ENCODE results near the gene MIB1.

The MIB1 gene

GRCh38 chr18:21743166-21743832, 2.7 kb downstream of the MIB1 start:
- no peak for TF ChIP-seq ZFX (IDR thresholded peaks at IDR 0.05; ENCODE audit: borderline replicate concordance)
- TF ChIP-seq CTCF (IDR thresholded peaks at IDR 0.05), result no peak
- no peak overlapping the region for H3K27ac ChIP-seq

GRCh38 chr18:21745231-21745630, 4.6 kb downstream of the MIB1 start:
- TF ChIP-seq ZFX (IDR thresholded peaks at IDR 0.05; ENCODE audit: borderline replicate concordance) (no peak), CTCF (IDR thresholded peaks at IDR 0.05) (no peak)
- no peak overlapping the region for H3K27ac ChIP-seq

- TF ChIP-seq CTCF (IDR thresholded peaks at IDR 0.05), result no peak
- no peak overlapping the region for H3K27ac ChIP-seq
Observed at GRCh38 chr18:21747268-21747667, 6.7 kb downstream of the MIB1 start.

- no peak for TF ChIP-seq CTCF (IDR thresholded peaks at IDR 0.05)
- no peak for TF ChIP-seq ZFX (IDR thresholded peaks at IDR 0.05; ENCODE audit: borderline replicate concordance)
- H3K27ac ChIP-seq, result no peak overlapping the region
Observed at GRCh38 chr18:21747764-21748693, 7.4 kb downstream of the MIB1 start.

- TF ChIP-seq ZFX (IDR thresholded peaks at IDR 0.05; ENCODE audit: borderline replicate concordance) (no peak), CTCF (IDR thresholded peaks at IDR 0.05) (no peak)
- H3K27ac ChIP-seq, result no peak overlapping the region
Observed at GRCh38 chr18:21757833-21758232, 17.2 kb downstream of the MIB1 start.

GRCh38 chr18:21759836-21760235, 19.2 kb downstream of the MIB1 start:
- H3K27ac ChIP-seq, result no peak overlapping the region
- TF ChIP-seq ZFX (IDR thresholded peaks at IDR 0.05; ENCODE audit: borderline replicate concordance) (no peak), CTCF (IDR thresholded peaks at IDR 0.05) (no peak)

GRCh38 chr18:21760321-21760720, 19.7 kb downstream of the MIB1 start:
- no peak for TF ChIP-seq ZFX (IDR thresholded peaks at IDR 0.05; ENCODE audit: borderline replicate concordance)
- no peak for TF ChIP-seq CTCF (IDR thresholded peaks at IDR 0.05)

More at GRCh38 chr18:21760321-21760720, 19.7 kb downstream of the MIB1 start:
- no peak overlapping the region for H3K27ac ChIP-seq

All from 22Rv1 (cell line).